Right renal pelvis (tissue), 4 donors: ENCODE data around the gene IL1A. TPM values are rescaled to one million over a fixed set of nuclear protein-coding genes. Genes with fewer than 3 reads are reported as not detected.

Source experiments
- DNase-seq, 4 donors: peaks; one replicate each; pipeline ENCODE4 v3.0.0-alpha.2; 2013; ENCODE audit warnings: low read depth in 4 of 4, low spot score in 3 of 4, missing footprints in 1 of 4
- polyA plus RNA-seq, 4 donors: library from polyadenylated mRNA; unstranded; fragments of 120-200 nt; gene quantifications; one replicate each; pipeline ENCODE4 v1.2.1, GENCODE V29; 2013; ENCODE audit not compliant: insufficient read length in 4 of 4

The IL1A gene
- polyA plus RNA-seq, 4 donors, result 0.23 to 0.31 TPM; not detected in 2

DNA sequence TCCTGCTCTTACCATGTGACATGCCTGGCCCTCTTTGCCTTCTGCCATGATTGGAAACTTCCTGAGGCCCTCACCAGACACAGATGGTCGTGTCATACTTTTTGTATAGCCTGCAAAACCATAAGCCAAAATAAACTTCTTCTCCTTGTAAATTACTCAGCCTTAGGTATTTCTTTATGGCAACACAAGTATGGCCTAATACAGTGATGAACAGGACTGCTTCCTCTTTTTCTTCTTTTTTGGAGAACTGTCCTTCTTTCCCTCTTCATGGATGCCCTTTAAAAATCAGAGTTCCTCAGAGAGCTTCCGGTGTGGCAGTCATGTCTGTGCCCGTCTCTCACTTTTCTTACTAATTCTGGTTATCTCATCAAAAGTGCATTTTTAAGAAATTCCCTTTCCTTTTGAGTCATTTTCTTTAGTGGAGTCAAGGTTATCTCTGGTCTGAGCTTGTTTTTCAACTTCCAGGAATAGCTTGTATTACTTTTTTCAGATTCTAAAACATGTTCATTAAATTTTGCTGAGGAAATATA is 9.2 kb upstream of the IL1A start:
- no peak for DNase-seq

DNA sequence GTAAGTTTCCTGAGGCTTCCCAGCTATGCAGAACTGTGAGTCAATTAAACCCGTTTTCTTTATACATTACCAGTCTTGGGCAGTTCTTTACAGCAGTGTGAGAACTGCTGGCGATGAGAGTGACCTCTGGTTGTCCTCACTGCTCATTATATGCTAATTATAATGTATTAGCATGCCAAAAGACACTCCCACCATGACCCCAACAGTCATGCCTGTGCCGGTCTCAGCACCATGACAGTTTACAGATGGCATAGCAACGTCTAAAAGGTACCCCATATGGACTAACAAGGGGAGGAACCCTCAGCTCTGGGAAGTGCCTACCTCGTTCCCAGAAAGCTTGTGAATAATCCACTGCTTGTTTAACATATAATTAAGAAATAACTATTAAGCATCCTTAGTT is 8.1 kb upstream of the IL1A start:
- no peak for DNase-seq

DNA sequence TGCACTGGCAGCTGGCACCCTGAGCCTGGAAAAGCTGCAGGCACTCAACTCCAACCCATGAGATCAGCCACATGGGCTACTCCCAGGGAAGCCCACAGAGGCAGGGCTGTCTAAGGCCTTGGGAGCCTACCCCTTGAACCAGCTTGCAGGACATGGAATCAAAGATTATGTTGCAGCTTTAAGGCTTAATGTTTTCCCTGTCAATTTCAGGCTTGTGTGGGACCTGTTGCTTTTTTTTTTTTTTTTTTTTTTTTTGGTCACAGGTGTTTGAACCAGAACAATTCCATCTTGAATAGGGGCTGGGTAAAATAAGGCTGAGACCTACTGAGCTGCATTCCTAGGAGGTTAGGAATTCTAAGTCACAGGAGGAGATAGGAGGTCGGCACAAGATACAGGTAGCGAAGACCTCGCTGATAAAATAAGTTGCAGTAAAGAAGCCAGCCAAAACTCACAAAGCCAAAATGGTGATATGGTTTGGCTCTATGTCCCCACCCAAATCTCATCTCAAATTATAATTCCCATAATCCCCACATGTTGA is 7.5 kb upstream of the IL1A start:
- DNase-seq, result no peak

DNA sequence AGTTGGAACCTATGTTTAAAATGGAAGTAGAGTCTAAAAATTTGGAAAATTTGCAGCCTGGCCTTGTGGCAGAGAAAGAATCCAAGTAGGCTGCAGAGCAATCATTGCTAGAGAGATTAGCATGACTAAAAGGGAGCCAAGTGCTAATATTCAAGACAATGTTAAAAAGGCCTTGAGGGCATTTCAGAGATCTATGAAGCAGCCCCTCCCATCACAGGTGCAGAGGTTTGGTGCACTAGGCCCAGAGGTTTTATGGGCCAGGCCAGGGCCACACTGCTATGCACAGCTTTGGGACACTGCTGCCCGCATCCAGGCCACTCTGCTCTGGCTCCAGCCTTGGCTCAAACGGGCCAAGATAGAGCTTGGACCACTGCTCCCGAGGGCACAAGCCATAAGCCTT is 6.7 kb upstream of the IL1A start:
- no peak for DNase-seq

DNA sequence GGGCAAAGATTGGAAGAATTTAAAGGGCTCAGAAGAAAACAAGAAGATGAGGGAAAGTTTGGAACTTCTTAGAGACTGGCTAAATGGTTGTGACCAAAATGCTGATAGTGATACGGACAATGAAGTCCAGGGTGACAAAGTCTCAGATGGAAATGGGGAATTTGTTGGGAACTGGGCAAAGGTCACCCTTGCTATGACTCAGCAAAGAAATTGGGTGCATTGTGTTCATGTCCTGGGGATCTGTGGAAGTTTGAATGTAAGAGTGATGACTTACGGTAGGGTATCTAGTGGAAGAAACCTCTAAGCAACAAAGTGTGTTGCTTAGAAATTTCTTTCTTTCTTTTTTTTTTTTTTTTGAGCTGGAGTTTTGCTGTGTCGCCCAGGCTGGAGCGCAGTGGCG is 6.0 kb upstream of the IL1A start:
- no peak for DNase-seq

DNA sequence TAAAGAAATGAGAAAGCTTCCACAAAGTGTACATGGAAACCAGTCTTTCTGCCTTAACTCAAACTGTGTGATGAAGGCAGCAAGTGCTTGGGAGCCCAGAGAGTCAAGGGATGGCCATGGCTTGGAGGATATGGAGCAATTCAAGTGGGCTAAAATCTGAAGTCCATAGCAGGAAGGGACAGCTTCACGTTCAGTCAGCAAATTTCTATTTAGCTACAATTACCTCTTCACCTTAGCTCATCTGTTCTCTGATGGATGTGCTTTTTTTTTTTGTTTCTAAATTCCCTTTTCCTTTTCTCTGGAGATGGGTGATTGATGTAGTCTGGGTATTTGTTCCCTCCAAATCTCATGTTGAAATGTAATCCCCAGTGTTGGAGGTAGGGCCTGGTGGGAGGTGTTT is 4.9 kb upstream of the IL1A start:
- no peak for DNase-seq

DNA sequence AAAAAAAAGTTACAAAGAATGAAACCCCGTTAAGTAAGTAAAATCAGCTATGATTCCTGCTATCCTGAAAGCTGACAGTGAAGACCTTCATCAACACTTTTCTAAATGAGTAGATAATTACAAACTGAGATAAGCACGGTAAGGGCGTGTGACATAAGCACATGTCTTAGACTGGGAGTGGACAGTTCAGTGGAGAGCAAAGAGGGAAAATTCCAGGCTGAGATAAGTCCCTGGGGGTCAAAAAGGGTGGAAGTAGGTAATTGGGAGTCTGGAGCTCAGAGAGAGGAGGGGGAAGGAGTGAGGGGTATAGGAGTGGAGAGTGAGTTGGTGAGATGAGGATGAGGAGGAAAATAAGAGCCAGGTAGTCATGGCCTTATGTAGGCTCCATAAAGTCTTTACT is 4.4 kb upstream of the IL1A start:
- no peak for DNase-seq

DNA sequence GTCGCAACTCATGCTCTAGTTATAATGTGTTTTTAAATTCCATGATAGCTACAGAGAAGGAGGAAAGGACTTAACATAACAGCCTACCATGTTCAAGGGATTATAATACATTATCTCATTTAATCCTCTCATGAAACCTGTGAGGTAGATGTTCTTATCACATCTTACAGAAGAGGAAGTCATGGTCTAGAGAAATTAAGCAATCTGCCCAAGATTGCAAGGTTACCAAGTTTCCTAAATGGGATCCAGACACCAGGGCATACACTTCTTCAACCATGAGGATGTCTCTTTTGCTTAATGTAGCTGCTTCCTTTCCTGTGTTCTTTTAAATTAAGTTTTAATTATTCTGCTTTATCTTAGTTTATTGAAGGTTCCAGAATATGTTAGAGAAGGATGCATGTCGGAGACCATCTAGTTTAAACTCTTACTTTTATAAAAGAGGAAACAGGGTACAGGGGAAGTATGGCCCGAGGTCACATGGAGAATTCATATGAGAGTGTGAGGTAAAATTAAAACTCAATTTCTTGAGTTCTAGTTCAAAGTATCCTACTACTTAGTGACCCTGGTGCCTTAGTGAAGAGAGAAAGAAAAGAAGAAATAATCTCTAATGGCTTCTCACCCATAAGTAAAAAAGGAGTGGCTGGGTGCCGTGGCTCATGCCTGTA is 3.6 kb upstream of the IL1A start:
- no peak for DNase-seq

DNA sequence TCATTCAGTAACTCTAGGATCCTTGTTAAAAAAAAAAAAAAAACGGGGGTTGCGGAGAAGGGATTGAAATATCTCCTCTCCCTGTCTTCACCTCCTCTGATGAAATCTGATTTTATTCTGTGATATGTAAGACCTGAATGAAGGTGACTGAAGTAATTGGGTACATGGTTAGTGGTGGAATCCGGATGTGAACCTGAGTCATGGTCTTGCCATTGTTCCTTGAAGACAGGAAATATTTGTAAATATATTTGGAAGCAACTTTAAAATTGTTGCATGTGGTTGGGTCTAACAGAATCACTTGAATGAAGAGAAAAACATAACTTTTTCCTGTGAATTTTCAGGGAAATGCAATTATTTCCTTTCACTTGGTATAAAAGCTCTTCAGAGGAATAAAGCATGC is 3.0 kb upstream of the IL1A start:
- no peak for DNase-seq

DNA sequence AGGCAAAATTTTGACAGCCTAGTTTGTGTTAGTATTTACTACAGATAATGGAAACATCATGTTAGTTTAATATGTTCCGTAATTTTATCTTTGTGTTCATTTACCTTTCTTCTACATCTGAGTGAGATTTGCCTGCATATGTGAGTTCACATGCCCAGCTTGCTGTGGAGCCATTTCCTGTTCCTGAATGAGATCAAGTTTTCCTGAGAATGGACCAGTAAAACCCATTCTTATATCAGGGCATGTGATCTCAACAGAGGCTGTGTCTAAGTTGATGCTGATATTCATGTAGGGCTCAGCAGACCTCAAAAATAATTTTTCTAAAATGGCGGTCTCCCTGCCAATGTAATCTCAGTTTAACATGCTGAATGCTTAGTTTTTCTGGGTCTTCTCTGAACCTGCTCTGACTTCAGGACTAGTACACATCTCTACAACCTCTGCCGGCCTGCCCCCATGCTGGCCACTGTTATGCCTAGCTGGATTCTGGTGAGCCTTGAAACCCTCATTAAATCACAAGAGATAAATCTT is 1.0 kb downstream of the IL1A start:
- DNase-seq, result no peak

DNA sequence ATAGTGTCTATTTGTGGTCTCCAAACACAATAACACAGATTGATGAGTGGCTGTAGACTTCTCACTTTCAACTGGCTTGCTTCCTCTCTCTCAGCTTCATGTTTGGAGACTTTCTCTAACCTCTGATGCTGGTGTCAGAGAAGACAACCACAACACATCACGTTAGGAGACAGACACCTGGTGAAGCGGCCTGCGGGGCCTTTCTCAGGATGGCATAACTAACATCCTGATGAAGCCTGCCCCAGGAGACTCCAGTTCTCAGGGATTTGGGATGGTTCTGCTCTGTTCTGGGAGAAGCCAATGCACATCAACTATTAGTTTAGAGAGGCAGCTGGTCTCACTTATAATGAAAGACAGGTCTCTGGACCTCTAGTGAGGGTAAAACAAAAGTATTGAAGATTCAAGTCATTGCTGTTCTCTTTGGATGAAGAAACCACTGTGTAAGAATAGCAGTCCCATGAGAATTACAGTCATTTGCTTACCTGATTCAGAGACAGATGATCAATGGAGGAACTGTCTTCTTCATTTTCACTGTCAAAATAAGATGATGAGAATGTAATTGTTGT is 2.0 kb downstream of the IL1A start:
- DNase-seq, result no peak

DNA sequence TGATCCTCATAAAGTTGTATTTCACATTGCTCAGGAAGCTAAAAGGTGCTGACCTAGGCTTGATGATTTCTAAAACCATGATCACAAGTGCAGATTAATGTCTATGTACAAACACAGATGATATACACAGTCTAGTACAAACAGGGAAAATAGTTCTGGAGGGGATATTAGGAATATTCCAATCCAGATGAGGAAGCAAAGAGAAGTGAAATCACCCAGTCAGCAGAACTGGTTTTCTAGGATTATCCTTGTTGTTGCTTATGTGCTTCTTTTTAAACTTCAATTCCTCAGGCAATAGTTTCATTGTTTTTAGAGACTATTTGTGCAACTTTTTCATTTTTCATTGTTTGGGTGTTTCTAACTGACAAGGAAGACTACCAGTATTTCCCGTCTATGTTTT is 4.7 kb downstream of the IL1A start:
- no peak for DNase-seq

DNA sequence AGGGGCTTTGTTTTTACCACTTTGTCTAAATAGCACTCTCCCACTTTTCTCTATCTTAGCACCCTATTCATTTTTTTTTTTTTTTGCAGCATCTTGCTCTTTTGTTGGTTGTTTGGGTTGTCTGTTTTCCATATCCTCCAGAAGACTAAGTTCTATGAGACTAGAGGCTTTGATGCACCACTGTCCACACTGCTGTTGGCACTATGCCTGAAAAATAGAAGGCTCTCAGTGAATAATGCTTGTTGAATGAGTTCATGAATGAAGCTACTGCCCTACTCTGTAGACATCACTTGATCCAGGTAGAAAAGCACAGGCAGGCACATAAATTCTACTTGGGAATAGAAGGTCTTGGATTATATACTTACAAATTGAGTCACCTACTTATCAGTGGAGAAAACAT is 7.3 kb downstream of the IL1A start:
- DNase-seq, result no peak

DNA sequence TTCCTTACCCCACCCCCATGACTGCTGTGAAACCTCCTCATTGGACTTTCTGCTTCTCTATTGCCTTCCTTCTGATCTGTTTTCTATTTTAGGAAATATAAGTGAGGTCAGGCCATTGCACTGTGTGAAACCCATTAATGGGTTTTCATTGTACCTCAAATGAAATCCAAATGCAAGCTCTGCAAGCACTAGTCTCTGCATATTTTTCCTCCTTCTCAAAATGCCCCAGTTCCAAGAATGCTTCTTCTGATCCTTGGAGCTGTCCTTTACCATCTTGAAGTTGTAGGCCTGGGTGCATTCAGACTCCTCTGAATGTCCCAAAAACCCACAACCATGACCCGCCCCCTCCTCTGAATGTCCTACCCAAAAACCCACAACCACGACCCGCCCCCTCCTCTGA is 8.2 kb downstream of the IL1A start:
- no peak for DNase-seq

DNA sequence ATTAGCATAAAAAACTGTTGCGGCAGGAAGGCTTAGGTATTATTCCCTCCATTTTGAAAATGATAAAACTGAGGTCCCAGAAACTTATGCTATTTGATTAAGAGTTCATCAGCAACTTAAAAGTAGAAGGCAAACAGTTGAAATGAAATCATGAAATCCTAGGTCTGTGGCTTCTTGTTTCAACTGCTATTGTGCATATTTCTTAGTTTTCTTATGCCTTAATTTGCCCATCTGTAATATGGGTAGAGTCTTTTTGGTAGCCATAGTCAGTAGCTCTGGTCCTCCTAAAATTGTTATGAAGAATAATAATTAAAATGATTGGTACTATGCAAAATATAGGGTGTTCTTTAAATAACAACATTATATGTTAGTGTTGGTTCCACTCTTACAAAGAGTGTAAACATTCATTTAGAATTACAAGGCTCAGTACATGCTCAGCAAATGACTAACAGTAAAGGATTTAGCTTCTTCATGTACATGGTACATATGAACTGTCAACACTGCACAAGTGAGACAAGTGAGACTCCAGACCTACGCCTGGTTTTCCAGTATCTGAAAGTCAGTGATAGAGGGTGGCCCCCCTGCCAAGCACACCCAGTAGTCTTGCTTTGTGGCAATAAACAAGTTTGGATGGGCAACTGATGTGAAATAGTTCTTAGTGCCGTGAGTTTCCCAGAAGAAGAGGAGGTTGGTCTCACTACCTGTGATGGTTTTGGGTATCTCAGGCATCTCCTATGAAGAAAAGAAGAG is 9.6 kb downstream of the IL1A start:
- DNase-seq, result no peak

DNA sequence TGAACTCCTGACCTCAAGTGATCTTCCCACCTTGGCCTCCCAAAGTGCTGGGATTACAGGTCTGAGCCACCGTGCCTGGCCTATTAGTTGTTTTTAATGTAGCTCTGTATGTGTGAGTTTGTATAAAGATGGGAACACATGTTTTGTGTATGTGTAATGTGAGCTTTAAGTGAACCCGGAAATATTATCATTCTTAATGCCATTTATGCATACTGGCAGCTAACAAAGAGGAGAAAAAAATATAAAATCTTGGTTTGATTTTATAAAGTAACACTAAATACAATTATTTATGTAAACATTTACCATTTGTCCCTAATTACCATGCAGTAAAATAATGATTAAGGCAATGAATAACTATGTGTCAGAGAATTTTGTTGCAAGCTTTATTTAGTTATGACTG is 10.7 kb downstream of the IL1A start:
- no peak for DNase-seq

DNA sequence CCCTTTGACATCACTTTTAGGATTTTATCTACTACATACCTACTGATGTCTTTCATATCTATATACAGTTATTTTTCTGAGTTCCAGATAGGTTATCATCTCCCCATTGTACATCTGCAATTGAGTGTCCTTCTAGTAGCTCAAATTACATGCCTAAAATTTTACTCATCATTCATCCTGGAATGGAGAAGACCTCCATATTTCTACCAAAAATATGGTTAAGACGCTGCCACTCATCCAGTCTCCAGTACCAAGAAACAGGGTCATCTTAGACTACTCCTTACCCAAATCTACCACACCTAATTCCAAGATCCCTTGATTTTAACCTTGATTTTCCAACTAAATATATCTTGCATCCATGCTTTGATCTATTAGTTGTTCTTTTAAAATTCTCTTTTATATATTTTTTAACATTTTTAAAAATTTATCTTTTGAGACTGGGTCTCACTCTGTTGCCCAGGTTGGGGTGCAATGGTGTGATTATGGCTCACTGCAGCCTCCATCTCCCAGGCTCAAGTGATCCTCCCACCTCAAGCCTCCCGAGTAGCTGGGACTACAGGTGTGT is 11.3 kb downstream of the IL1A start:
- DNase-seq, result no peak

DNA sequence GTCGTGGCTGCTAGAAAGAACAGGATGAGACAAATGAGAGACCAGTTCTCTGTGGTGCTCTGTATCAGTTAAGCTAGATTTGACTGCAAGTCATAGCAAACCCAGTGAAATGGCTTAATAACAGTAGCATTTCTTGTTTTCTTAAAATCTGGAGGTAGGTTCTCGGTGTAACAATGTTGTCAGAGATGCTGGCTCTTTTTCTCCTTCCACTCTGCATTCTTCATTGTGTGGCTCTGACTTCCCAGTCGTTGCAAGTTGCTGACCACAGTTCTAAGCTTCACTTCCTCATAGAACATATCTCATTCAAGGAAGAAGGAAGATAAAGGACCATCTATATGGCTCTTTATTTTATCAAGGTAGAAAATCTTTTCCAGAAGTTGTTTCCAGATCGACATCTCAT is 12.0 kb downstream of the IL1A start:
- DNase-seq, result no peak

DNA sequence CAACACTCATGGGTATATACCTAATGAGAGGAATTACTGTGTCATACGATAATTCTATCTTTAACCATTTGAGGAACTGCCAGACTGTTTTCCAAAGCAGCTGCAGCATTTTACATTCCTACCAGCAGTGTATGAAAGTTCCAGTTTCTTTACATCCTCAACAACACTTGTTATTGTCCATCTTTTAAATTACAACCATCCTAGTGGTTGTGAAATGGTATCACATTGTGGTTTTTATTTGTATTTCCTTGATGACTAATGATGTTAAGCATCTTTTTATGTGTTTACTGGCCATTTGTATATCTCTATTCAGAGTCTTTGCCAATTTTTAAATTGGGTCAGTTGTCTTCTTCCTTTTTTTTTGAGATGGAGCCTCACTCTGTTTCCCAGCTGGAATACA is 15.9 kb downstream of the IL1A start:
- no peak for DNase-seq

DNA sequence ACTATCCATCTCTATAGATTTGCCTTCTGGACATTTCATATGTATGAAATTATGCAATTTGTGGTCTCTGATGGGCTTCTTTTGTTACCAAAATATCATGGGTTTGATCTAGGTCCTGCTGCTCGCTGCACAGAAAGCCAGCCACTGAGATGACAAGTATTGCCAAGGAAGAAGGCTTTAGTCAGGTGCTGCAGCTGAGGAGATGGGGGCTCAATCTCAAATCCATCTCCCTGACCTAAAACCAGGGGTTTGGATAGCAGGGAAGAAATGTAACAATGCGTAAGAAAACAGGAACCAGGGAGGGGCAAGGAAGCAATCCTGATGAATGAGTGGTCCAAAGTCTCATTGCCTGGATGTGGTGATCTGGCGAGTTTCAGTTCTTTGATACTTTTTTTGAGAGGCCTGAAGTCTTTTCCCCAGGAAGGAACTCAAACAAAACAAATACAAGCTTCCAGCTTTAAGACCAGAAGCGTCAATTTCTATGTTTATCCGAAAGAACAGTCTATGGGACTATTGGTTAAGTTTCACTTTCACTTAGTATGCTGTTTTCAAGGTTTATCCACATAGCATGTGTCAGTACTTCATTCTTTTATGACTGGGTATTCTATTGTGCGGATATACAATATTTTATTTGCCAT is 16.5 kb downstream of the IL1A start:
- no peak for DNase-seq

DNA sequence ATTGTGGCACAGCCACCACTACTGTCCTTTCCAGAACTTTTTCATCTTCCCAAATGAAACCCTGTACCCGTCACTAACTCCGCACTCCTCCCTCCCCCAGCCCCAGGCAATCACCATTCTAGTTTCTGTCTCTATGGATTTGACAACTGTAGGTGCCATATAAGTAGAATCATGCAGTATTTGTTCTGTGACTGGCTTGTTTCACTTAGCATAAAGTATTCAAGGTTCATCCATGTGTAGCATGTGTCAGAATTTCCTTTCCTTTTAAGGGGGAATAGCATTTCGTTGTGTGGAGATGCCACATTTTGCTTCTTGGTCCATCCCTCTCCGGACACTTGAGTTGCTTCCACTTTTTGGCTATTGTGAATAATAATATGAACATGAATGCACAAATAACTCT is 19.0 kb downstream of the IL1A start:
- DNase-seq, result no peak
